HG03378 (cell line): ENCODE measurements around the gene USO1.

ENCODE experiments used
- ATAC-seq: cut with Tn5 transposase; IDR thresholded peaks from one replicate; pipeline ENCODE4 v1.9.1; 2021; ENCODE audit warnings: mild to moderate bottlenecking, moderate library complexity; ENCODE audit not compliant: unreplicated experiment

The USO1 gene

DNA sequence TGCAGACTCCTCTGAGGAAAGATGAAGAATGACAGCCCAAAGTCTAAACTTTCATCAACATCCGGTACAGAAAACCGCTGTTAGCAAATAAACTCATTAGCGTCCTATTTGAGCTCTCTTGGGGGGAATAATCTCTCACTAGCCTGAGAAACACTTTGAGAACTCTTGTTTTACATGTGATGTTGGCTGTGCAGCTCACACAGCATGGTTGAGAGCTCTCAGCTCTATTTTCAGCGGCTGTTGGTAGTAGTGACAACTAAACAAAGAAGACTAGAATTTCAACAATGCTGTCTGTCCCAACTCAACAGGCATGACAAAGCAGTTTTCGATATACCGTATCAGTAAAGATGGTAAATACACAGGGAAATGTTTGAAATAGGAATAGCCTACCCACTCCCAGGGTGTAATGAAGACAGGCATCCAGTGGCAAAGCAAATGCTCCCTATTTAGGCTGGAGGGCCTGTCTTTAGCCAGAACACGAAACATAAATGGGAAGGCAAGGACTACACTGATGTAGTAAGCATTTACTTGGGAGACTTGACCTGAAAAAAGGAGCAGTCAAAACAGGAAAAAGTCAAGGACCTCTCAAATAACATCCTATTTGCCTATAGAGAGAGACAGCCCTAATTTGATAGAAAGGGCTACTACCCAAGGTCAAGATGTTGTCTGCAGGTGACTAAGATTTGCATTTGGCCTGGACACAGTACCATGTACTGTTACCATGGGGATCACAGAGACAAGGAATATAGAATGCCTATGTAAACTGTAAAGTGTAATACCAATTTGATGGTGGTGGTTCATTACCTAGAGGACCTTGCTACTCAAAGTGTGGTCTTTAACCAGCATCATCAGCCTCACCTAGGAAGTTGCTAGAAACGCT lies 117.5 kb downstream of the USO1 start:
- no peak for ATAC-seq

DNA sequence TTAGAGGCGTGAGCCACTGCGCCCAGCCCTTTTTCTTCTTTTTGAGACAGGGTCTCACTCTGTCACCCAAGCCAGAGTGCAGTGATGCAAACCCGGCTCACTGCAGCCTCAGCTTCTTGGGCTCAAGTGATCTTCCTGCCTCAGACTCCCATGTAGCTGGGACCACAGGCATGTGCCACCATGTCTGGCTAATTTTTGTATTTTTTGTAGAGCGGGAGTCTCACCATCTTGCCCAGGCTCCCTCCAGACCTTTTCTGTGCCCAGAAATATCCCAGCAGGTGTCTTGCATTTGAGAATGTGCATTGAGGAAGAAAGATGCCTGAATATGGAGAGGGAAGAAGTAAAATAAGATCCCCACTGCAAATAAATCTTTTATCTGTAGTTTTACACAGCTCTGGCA lies 119.2 kb downstream of the USO1 start:
- no peak for ATAC-seq

DNA sequence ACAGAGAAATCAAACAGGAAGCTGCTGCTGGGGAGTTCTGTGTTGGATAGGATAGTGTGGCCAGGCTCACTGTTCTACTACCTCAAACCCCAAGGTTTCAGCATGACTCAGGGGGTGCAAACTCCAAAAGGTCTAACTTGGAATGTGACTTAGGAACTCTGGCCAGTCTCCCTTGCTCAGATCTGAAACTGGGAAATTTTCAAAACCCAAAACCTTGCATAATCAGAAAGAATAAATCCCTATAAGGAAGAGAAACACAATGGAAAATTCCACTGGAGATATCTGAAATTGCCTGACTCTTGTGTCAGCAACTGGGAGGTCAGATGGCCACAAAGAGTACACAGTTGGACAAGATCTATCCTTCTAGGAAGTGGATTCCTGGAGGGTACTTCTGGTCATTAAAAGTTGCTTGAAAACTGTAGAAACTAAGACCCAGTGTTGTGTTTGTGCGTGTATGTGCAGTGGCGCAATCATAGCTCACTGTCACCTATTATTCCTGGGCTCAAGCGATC lies 119.8 kb downstream of the USO1 start:
- no peak for ATAC-seq

DNA sequence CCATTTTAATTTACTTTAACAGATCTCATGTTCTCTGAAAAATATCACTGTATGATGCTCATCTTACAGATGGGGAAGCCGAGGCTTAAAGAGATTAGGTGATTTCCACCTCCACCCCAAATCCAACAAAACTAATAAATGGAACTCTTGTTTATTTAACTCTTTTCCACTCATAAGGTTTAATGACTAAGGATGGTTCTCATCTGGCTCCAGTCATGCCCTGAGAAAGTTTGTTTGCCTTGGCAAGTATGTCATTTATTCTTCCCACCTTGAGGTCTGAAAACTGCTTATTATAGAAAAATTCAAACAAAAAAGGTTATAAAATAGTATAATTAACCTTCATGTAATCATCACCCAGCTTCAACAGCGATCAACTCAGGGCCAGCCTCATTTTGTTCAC lies 121.6 kb downstream of the USO1 start:
- no peak for ATAC-seq

DNA sequence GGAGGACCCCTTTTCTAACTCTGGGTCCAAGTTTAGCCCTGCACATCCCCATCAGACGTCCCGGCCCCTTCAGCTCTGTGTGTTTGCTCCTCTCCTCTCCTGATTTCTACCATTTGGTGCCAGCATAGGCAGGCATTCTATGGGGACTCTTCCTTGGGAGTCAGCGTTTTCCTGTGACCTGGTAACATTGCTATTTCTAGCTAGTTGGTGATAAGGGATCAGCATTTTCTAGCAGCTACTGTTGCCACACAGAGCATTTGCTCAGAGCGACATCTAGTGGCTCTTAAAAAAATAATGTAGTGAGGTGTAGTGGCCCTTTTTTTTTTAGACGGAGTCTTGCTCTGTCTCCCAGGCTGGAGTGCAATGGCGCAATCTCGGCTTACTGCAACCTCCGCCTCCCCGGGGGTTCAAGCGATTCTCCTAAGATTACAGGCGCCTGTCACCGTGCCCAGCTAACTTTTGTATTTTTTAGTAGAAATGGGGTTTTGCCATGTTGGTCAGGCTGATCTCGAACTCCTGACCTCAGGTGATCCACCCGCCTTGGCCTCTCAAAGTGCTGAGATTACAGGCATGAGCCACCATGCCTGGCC lies 123.9 kb downstream of the USO1 start:
- ATAC-seq, result peak; percentile 66

DNA sequence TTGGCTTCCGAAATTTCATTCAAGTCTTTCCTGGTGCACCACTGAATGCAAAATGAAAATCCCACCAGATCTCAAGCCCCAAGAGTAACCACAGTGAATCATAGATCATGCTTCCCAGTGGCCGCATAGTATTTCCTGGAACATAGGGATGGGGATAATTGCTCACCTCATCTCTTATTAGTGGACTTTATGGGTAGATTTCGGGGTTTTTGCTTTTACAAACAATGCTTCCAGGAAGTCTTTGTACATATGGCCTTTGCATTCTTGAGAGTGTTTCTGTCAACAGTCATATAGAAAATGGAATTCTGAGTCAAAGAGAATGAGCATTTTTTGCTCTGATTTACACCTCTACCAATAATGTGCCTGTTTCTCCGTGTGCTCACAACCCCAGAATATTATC lies 124.5 kb downstream of the USO1 start:
- ATAC-seq, result no peak

DNA sequence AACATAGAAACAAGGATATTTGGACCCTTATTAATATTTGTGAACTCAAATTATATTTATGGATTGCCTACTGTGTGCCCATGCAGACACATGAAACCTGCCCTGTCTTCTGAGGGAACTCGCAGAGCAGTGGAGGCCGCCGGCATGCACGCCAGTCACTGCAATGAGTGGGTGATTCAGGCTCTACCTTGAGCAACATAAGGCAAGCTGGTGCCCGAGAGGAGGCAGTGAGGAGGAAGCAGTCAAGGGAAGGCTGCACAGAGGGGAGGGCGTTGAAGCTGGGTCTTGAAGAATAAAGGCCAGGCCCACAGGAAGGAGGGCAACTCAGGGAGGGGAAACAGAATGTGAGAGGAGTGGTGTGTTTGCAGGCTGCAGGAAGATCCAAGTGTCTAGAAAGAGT lies 125.1 kb downstream of the USO1 start:
- no peak for ATAC-seq

DNA sequence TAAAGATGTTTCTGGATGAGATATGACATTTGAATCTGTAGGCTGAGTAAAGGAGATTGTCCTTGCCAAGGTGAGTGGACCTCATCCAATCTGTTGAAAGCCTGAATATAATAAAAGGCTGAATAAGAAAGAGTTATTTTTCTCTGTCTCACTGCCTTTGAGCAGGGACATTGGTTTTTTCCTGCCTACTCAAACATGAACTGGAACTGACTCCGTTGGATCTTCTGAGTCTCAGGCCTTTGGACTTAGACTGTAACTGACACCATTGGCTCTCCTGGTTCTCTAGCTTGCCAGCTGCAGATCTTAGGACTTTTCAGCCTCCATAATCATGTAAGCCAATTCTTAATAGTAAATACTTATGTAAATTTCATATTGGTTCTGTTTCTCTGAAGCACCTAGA lies 134.3 kb downstream of the USO1 start:
- ATAC-seq, result no peak

DNA sequence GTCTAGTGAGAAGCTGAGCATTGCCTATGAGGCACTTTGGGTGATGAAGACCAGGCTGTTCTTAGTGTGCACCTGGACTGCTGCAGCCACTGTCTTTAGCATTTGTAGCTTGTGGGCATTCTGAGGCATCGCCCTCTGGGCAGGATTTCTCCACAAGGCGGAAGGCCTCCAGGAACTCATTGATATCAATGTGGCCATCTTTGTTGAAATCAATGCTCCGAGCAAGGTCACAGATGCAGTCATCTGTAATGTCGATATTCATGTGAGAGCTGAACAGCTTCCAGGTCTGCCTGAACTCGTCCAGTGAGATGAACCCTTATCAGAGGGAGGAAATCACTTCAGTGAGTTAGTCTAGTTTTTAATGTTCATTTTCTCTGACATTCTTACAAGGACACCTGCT lies 136.2 kb downstream of the USO1 start:
- ATAC-seq, result no peak
